Measurements from ENCODE around the gene MYOM3.

GRCh38 chr1:24117132-24117531 lies 5.2 kb upstream of the MYOM3 start:
- no peak for TF ChIP-seq CTCF (conservative IDR thresholded peaks at IDR 0.05)
- no peak for TF ChIP-seq ZFX (IDR thresholded peaks at IDR 0.05)
